GM18520 (cell line): ENCODE results near the gene NEDD4L.

Source experiments
- ATAC-seq: cut with Tn5 transposase; IDR thresholded peaks from one replicate; pipeline ENCODE4 v1.9.1; 2021; ENCODE audit not compliant: unreplicated experiment

The NEDD4L gene

GRCh38 chr18:58438161-58438957 lies 394.3 kb downstream of the NEDD4L start:
- ATAC-seq, result no peak

GRCh38 chr18:58438958-58439300 lies 394.9 kb downstream of the NEDD4L start:
- ATAC-seq, result no peak

GRCh38 chr18:58443671-58444070 lies 399.6 kb downstream of the NEDD4L start:
- ATAC-seq, result no peak

GRCh38 chr18:58446391-58447060 lies 402.5 kb downstream of the NEDD4L start:
- no peak for ATAC-seq

GRCh38 chr18:58447402-58448095 lies 403.5 kb downstream of the NEDD4L start:
- ATAC-seq, result no peak

- no peak for ATAC-seq
These were observed 405.4 kb downstream of the NEDD4L start for GRCh38 chr18:58449464-58449863.
